ENCODE data around the gene ZMYND8. TPM values are rescaled to one million over a fixed set of nuclear protein-coding genes. Genes with fewer than 3 reads are reported as not detected.

Gene ZMYND8
- total RNA-seq, 1 experiment from 2014 or later = 107 TPM

GRCh38 chr20:47236639-47236900 is 119.9 kb downstream of the ZMYND8 start:
- Histone ChIP-seq H2AFZ (no peak overlapping the region), H3K36me3 (ENCODE audit: low read depth) (peaks cover 55% of the 10 kb centered on the region), H3K27me3 (ENCODE audit: insufficient read depth, low read depth) (no peaks in the 10 kb centered on the region), H3K9me3 (ENCODE audit: insufficient read depth, low read depth) (no peaks in the 10 kb centered on the region), H3K4me1 (replicated peaks; ENCODE audit: insufficient read depth) (no peaks in the 10 kb centered on the region), H3K9me2 (ENCODE audit: insufficient read depth) (no peaks in the 10 kb centered on the region), H3K4me3 (no peak overlapping the region), H3F3A (ENCODE audit: insufficient read depth, low read depth) (peaks cover 30% of the 10 kb centered on the region; the same call in 1 of the 2 replicates), H3K27ac (no peak overlapping the region), H3K79me2 (ENCODE audit: low read depth) (0 out of 2 replicates have a peak, but pooled peaks cover under 1% of the 10 kb centered on the region), H4K20me1 (ENCODE audit: insufficient read depth) (peaks cover 28% of the 10 kb centered on the region), H3K4me2 (no peak overlapping the region)
- intact Hi-C loops (cut with micrococcal nuclease; ENCODE audit: unreplicated experiment) = no loop called here
- CTCF ChIA-PET = no interaction called here
- BruUV-seq (replicated peaks) = no TSS peak
- TF ChIP-seq EZH2 (IDR thresholded peaks at IDR 0.05; ENCODE audit: low read depth) = no peak
- TF ChIP-seq, protein P1, sequence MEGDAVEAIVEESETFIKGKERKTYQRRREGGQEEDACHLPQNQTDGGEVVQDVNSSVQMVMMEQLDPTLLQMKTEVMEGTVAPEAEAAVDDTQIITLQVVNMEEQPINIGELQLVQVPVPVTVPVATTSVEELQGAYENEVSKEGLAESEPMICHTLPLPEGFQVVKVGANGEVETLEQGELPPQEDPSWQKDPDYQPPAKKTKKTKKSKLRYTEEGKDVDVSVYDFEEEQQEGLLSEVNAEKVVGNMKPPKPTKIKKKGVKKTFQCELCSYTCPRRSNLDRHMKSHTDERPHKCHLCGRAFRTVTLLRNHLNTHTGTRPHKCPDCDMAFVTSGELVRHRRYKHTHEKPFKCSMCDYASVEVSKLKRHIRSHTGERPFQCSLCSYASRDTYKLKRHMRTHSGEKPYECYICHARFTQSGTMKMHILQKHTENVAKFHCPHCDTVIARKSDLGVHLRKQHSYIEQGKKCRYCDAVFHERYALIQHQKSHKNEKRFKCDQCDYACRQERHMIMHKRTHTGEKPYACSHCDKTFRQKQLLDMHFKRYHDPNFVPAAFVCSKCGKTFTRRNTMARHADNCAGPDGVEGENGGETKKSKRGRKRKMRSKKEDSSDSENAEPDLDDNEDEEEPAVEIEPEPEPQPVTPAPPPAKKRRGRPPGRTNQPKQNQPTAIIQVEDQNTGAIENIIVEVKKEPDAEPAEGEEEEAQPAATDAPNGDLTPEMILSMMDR (conservative IDR thresholded peaks at IDR 0.05) = no peak
- DNase-seq = no peak
- POLR2A ChIA-PET (ENCODE audit: unreplicated experiment) = no interaction called here

GRCh38 chr20:47235853-47236638 is 120.5 kb downstream of the ZMYND8 start:
- no peaks in the 10 kb centered on the region for H3K9me2 ChIP-seq (ENCODE audit: insufficient read depth)
- no peaks in the 10 kb centered on the region for H3K4me1 ChIP-seq (replicated peaks; ENCODE audit: insufficient read depth)
- 0 out of 2 replicates have a peak, but pooled peaks cover 6% of the 10 kb centered on the region for H3K79me2 ChIP-seq (ENCODE audit: low read depth)
- H3K27ac ChIP-seq = no peak overlapping the region
- H3K4me3 ChIP-seq = no peak overlapping the region
- no peak overlapping the region for H2AFZ ChIP-seq
- H3K4me2 ChIP-seq = no peak overlapping the region
- no peak for TF ChIP-seq EZH2 (IDR thresholded peaks at IDR 0.05; ENCODE audit: low read depth)
- TF ChIP-seq, protein P1 (conservative IDR thresholded peaks at IDR 0.05) = no peak
- peaks cover 60% of the 10 kb centered on the region for H3K36me3 ChIP-seq (ENCODE audit: low read depth)
- H4K20me1 ChIP-seq (ENCODE audit: insufficient read depth) = peaks cover 26% of the 10 kb centered on the region
- no TSS peak for BruUV-seq (replicated peaks)
- ChIA-PET CTCF (interaction anchor here (0.6 kb wide), 1 partner anchor 105 kb away, joined by 3 read pairs; no protein-coding TSS in a partner anchor), POLR2A (ENCODE audit: unreplicated experiment) (no interaction called here)
- intact Hi-C loops (cut with micrococcal nuclease; ENCODE audit: unreplicated experiment) = no loop called here
- H3F3A ChIP-seq (ENCODE audit: insufficient read depth, low read depth) = peaks cover 36% of the 10 kb centered on the region; the same call in 1 of the 2 replicates
- DNase-seq = no peak
- H3K9me3 ChIP-seq (ENCODE audit: insufficient read depth, low read depth) = no peaks in the 10 kb centered on the region
- H3K27me3 ChIP-seq (ENCODE audit: insufficient read depth, low read depth) = no peaks in the 10 kb centered on the region

DNA sequence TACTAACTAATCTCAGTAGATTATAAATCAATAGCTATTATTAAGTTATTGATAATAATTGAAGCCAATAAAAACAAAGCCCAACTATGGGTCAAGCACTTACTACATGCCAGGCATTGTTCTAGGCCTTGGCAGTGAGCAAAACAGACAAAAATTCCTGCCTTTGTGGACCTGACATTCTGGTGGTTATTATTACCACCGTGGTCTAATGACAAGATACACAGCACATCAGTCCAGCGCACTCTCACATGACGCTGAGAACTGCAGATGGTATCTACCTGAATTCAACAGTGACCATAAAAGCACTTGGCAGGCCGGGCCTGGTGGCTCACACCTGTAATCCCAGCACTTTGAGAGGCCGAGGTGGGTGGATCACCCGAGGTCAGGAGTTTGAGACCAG is 121.4 kb downstream of the ZMYND8 start:
- Histone ChIP-seq H3K4me2 (no peak overlapping the region), H3K4me1 (replicated peaks; ENCODE audit: insufficient read depth) (no peaks in the 10 kb centered on the region), H2AFZ (no peak overlapping the region), H3K27ac (no peak overlapping the region), H3F3A (ENCODE audit: insufficient read depth, low read depth) (peaks cover 42% of the 10 kb centered on the region; the same call in 1 of the 2 replicates), H3K36me3 (ENCODE audit: low read depth) (peaks cover 61% of the 10 kb centered on the region), H3K27me3 (ENCODE audit: insufficient read depth, low read depth) (no peaks in the 10 kb centered on the region), H3K9me2 (ENCODE audit: insufficient read depth) (no peaks in the 10 kb centered on the region), H3K9me3 (ENCODE audit: insufficient read depth, low read depth) (no peaks in the 10 kb centered on the region), H3K79me2 (ENCODE audit: low read depth) (0 out of 2 replicates have a peak, but pooled peaks cover 6% of the 10 kb centered on the region), H3K4me3 (no peak overlapping the region), H4K20me1 (ENCODE audit: insufficient read depth) (peaks cover 34% of the 10 kb centered on the region)
- intact Hi-C loops (cut with micrococcal nuclease; ENCODE audit: unreplicated experiment) = no loop called here
- CTCF ChIA-PET = interaction anchor here (0.6 kb wide), 1 partner anchor 104 kb away, joined by 3 read pairs; no protein-coding TSS in a partner anchor
- TF ChIP-seq EZH2 (IDR thresholded peaks at IDR 0.05; ENCODE audit: low read depth) = no peak
- TF ChIP-seq, protein P1 (conservative IDR thresholded peaks at IDR 0.05) = no peak
- no TSS peak for BruUV-seq (replicated peaks)
- DNase-seq = no peak
- POLR2A ChIA-PET (ENCODE audit: unreplicated experiment) = interaction anchor here (0.6 to 0.7 kb wide), 2 partner anchors 31 to 403 kb away, joined by 3 to 12 read pairs; no protein-coding TSS in a partner anchor
